Measurements from ENCODE around the gene BCL11B.

Gene BCL11B

DNA sequence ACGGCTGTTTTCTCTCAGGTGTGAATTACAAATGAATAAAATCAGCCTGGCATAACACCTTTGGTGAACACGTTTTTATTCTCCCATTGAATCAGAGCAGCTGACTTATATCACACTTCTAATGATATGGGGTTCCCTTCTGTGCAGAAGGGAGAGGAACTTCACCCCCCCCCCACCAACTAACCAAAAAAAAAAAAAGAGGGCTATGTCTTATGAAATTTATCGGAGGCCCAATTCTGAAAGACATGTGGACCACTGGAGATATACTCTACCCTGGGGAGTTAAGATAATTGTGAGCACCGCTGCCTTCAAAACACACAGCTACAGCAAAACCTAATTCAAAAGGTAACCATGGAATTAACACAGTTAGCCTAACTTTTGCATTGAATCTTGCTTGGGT lies 4.6 kb downstream of the BCL11B start:
- no peak for DNase-seq

GRCh38 chr14:99266181-99267178 lies 5.5 kb downstream of the BCL11B start:
- peak; percentile 60 for DNase-seq

- DNase-seq, result no peak
Observed at GRCh38 chr14:99265571-99265970, 6.4 kb downstream of the BCL11B start.

- no peak for DNase-seq
Observed at GRCh38 chr14:99264691-99265450, 7.1 kb downstream of the BCL11B start.

DNA sequence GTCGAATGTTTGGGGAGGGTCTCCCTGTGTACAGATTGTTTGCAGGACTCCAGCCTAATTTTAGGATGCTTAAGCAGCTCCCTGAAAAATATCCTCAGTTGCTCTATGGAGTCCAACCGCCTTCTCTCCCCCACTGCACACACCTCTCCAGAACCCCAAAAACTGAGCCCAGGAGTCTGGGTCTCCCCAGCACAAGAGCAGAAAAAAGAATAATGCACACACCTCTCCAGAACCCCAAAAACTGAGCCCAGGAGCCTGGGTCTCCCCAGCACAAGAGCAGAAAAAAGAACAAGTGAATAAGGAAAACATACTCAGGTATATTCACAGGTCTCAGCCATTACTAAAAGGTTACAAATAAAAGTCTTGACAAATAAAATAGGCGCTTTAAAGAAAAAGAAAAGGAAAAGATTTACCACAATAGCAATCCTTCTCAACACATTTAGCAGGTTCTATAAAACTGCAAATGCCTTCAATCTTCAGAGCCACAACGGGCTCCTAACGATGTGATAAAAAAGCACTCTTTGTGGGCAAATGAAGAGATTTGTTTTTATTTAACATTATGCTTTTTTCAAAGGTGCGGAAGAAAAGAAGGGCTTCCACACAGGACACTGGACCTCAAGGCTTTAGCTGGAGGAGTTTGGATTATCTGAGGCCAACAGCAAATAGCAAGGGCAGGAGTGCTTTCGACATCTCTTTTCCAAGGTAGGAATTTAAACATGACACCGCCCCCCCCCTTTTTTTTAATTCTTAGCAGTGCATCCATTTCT lies 8.2 kb downstream of the BCL11B start:
- no peak for DNase-seq

GRCh38 chr14:99262977-99263448 lies 9.0 kb downstream of the BCL11B start:
- DNase-seq, result no peak

DNA sequence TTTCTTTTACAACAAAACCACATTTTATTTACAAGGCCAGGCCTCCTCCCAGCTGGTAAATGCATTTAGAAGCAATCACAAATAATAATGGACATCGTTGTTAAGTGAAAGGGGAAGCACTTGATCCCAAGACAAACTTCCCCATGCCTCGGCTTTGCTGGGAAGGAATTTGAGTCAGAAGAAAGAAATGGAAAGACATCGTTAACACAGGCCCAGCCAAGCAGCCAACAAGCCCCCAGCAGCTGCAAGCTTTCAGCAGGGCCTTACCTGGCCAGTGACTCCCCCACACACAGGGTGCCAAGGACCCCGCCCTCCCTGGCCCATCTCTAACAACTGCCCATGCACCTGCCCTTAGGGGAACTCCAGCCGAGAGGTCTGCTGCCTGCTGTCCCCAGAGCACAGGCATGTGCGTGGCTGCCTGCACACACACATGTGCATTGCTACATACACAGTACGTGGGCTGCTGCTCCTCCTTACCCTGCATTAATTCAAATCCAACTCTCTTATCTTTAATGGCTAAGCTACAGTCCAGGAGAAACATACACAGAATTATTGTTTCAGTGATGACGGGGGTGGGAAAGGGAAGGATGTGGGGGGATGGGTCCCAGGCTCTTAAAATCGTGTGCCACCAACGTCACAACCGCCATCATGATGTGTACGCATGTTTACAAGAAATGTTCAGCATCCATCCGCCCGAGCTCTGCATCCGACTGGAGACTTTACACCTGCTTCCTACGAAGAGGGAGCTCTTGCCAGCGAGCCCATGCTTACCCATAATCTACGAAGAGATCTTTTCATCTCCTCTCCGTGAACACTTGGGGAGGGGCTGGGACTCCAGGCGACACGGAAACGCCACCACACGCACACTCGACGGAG lies 9.8 kb downstream of the BCL11B start:
- no peak for DNase-seq

GRCh38 chr14:99260587-99261551 lies 11.1 kb downstream of the BCL11B start:
- no peak for DNase-seq

GRCh38 chr14:99260116-99260515 lies 11.9 kb downstream of the BCL11B start:
- DNase-seq, result no peak

DNA sequence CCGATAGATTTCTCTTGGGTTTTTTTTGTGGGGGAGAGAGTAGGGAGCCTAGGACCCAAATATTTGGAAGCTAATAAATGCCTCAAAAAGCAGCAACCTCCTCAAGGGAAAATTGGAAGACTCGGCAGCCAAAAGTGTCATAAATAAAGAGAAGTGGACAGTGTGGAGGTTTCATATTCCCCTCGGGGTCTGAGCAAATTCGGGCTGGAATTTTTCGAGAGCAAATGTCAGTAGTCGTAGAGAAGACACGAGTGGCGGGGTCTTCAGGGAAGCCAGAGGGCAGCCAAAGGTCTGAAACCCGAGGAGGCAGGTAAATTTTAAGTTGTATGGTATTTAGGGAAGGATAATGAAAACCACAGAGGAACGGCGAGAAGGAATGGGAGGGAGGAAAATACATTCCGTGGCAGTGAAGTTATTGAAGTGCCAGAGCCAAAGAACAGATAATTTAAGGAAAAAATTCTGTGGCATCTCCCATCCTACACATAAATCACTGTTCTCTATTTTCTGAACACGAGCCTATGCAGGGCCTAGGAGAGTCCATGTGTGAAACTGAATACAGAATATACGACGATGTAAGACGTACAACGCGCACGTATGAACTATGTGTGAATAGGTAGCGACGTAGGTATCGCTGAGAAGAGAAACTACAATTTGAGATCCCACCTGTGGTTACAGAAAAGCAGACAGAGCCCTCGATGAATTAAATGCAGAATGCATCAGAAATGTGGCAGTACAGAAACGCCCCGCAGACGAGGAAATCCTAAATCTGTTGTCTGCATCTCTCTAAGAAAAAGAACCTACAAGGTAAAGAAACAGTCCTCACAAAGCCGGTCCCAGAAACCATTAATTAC lies 12.9 kb downstream of the BCL11B start:
- no peak for DNase-seq

DNA sequence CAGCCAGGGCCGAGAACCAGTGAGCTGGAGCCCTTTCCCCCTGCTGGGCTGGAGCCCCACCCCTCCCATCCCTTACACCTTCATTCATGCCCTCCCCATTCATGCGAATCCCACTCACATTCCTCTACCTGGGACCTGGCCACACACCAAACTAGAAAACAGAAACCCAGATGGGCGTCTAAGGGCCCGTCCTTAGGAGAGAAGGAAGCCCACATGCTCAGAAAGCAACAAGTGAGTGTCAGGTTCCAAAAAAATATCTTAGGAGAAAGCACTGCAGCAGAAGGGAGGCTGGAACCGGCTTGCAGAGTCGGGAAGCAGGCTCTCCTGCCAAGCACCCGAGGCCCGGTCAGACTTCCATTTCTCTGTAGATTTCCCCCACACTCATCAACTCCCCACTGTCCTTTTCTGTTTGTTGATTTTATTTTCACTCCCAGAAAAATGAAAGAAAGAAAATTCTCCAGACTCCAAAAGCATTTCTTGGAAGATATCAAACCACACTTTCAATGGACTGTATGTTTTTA lies 13.6 kb downstream of the BCL11B start:
- DNase-seq, result no peak

GRCh38 chr14:99257673-99258221 lies 14.2 kb downstream of the BCL11B start:
- no peak for DNase-seq

DNA sequence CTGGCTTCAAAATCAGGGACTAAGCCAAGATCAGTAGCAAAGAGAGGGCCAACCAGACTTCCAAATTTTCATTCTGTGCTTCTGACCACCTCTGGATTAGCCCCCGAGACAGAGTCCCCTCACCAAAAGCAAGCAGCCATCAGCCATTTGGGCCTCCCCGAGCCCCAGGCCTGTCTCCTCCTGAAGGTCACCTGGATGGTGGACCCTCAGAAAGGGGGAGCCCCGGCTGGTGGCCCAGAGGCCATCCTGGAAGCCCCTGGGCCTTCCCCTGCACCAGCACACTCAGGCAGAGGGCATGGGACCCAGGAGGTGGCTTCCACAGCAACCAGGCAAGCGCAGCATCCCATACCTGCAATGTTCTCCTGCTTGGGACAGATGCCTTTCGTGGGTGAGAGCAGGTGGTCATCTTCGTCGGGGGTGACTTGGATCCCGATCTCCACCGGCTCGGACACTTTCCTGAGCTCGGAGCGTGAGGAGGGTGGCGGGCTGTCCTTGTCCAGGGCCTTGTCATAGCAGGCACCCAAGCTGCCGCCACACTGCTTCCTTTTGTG lies 14.8 kb downstream of the BCL11B start:
- no peak for DNase-seq

- no peak for DNase-seq
Observed at GRCh38 chr14:99256483-99256874, 15.5 kb downstream of the BCL11B start.

- DNase-seq, result no peak
Observed at GRCh38 chr14:99255621-99256482, 16.1 kb downstream of the BCL11B start.

DNA sequence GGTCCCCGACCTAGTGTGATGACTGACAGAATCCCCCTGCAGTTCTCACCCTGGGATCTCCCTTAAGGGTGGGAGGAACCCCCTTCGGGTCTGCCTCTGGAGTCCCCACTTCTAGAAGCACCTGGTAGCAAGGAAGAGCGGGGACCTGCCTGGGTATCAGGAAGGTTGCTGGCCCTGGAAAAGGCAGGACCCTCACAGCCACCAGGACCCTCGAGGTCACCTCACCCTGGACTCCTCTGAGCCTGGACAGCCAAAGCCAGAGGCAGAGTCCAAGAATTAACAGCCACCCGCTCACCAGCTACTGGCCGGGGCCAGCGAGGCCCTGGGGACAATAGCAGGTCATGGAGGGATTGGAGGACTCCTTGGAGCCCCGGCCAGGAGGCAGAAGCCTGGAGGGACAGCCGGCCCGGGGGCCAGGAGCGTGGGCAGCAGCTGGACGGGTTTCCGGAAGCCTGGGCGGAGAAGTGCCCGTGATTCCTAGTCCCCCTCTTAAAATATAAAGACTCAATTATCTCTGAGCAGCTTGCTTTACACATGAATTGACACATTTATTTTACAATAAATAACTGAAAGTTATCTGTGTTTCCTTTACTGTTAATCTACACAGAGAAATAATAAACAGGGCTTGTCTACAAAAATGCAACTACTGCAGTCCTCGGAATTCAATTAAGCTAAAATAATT lies 17.5 kb downstream of the BCL11B start:
- no peak for DNase-seq

DNA sequence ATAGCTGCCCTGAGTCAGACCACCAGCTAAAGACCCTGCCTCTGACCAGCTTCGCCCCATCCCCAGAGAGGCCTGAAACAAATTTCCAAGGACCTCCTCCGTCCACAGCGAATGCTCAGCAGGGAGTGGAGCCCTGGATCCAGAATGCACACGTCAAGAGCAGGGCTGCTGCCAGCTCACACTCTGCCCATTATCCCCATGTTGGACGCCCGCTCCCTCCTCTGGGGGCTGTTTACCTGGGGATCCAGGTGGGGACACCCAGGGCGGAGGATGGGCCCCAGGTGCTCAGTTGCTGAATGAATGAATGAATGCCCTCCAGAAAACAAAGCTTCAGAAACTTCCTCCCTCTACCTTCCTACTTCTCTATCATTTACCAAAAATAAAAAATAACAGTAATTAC lies 18.1 kb downstream of the BCL11B start:
- DNase-seq, result no peak
